SK-N-SH (cell line): ENCODE data around the gene CLDN5. TPM values are rescaled to one million over a fixed set of nuclear protein-coding genes. Genes with fewer than 3 reads are reported as not detected.

Experiments used
- CTCF ChIA-PET: fragments of 300-600, 350-600 bp; formaldehyde crosslinking; extraction: SDS; loops from one replicate; lab custom pipeline; 2021; lab: Yijun Ruan, JAX
- POLR2A ChIA-PET: fragments of 350-600 bp; sonication (Branson Sonifier 250); formaldehyde crosslinking; extraction: SDS; loops from one replicate; lab custom pipeline; 2020; ENCODE audit warnings: antibody characterized with exemption, inconsistent platforms; lab: Yijun Ruan, JAX
- DNase-seq: peaks from one replicate; pipeline ENCODE4 v3.0.0; 2012
- H2AFZ ChIP-seq: fragments of 200-600 bp; sonication (generic); 2 replicates; pipeline ENCODE4 v1.8.1; 2016; ENCODE audit warnings: antibody characterized with exemption, mild to moderate bottlenecking, low read depth
- H3F3A ChIP-seq: fragments of 200-600 bp; sonication (generic); replicated peaks from 2 replicates; pipeline ENCODE3; 2016; ENCODE audit warnings: antibody characterized with exemption, mild to moderate bottlenecking; ENCODE audit not compliant: insufficient read depth
- H3K27ac ChIP-seq, 2 experiments: fragments of 200-500 bp in 1 of 2; fragments of 200-600 bp in 1 of 2; sonication (Bioruptor generic) in 1 of 2; sonication (generic), shearing (Covaris generic) in 1 of 2; 2 replicates each; pipeline versions ENCODE4 v1.5.1 to v1.6.1; 2014 to 2016; ENCODE audit warnings: low read depth in 2 of 2, inconsistent platforms in 1 of 2, low read length in 1 of 2, mild to moderate bottlenecking in 1 of 2, mixed read lengths in 1 of 2
- H3K27me3 ChIP-seq: fragments of 200-600 bp; sonication (generic), shearing (Covaris generic); 2 replicates; pipeline ENCODE4 v1.6.1; 2016; ENCODE audit warnings: mixed run types; ENCODE audit not compliant: insufficient read depth
- H3K36me3 ChIP-seq, 2 experiments: fragments of 200-500 bp in 1 of 2; fragments of 200-600 bp in 1 of 2; sonication (Bioruptor generic) in 1 of 2; sonication (generic) in 1 of 2; replicated peaks in 1 of 2; 2 replicates each; pipeline versions ENCODE3 to v1.5.1; 2014 to 2016; ENCODE audit warnings: low read length in 1 of 2, mild to moderate bottlenecking in 1 of 2; ENCODE audit not compliant: insufficient read depth in 2 of 2, control insufficient read depth in 1 of 2
- H3K4me1 ChIP-seq, 2 experiments: fragments of 200-500 bp in 1 of 2; fragments of 200-600 bp in 1 of 2; sonication (Bioruptor generic) in 1 of 2; sonication (generic), shearing (Covaris generic) in 1 of 2; 2 replicates each; pipeline versions ENCODE4 v1.5.1 to v1.6.1; 2014 to 2016; ENCODE audit warnings: low read depth in 1 of 2, low read length in 1 of 2, mixed run types in 1 of 2; ENCODE audit not compliant: insufficient read depth in 2 of 2, control insufficient read depth in 1 of 2
- H3K4me2 ChIP-seq: fragments of 200-600 bp; sonication (generic), shearing (Covaris generic); 2 replicates; pipeline ENCODE4 v1.6.1; 2017; ENCODE audit warnings: mixed run types
- H3K4me3 ChIP-seq, 2 experiments: fragments of 200-500 bp in 1 of 2; fragments of 200-600 bp in 1 of 2; sonication (Bioruptor generic) in 1 of 2; sonication (generic), shearing (Covaris generic) in 1 of 2; 2 replicates each; pipeline versions ENCODE4 v1.5.1 to v1.8.1; 2014 to 2016; ENCODE audit warnings: low read depth in 2 of 2, inconsistent platforms in 1 of 2, low read length in 1 of 2, mild to moderate bottlenecking in 1 of 2, mixed read lengths in 1 of 2, moderate library complexity in 1 of 2
- H3K79me2 ChIP-seq: fragments of 200-600 bp; sonication (generic); 2 replicates; pipeline ENCODE4 v1.8.1; 2017; ENCODE audit warnings: mild to moderate bottlenecking; ENCODE audit not compliant: insufficient read depth
- H3K9ac ChIP-seq: fragments of 200-600 bp; sonication (generic); 2 replicates; pipeline ENCODE4 v1.6.1; 2017; ENCODE audit warnings: mixed run types
- H3K9me2 ChIP-seq: fragments of 200-600 bp; sonication (generic); 2 replicates; pipeline ENCODE4 v1.6.1; 2017; ENCODE audit warnings: mixed run types
- H3K9me3 ChIP-seq: fragments of 200-600 bp; sonication (generic); 2 replicates; pipeline ENCODE4 v1.6.1; 2017; ENCODE audit warnings: mixed run types, mild to moderate bottlenecking, moderate library complexity
- H4K20me1 ChIP-seq: fragments of 200-600 bp; sonication (generic); 2 replicates; pipeline ENCODE4 v1.6.1; 2017; ENCODE audit warnings: mild to moderate bottlenecking, mixed run types; ENCODE audit not compliant: insufficient read depth
- CHD2 ChIP-seq: fragments of 150-350 bp; IDR thresholded peaks from 2 replicates; pipeline ENCODE4 v1.6.1; 2018; ENCODE audit warnings: low read length; ENCODE audit not compliant: partially characterized antibody
- CTCF ChIP-seq: fragments of 200-600 bp; sonication (generic); IDR thresholded peaks from 2 replicates; pipeline ENCODE4 v1.6.1; 2017; ENCODE audit warnings: antibody characterized with exemption, mild to moderate bottlenecking, moderate library complexity
- EP300 ChIP-seq, 2 experiments: IDR thresholded peaks; 2 replicates each; pipeline versions ENCODE4 v1.4.0 to v1.6.1; 2012; ENCODE audit warnings: borderline replicate concordance in 1 of 2, low read depth in 1 of 2, low read length in 1 of 2
- FOSL2 ChIP-seq: IDR thresholded peaks from 2 replicates; pipeline ENCODE4 v1.4.0; 2012; ENCODE audit warnings: low read depth, mild to moderate bottlenecking, moderate library complexity, borderline replicate concordance
- FOXM1 ChIP-seq: IDR thresholded peaks from 2 replicates; pipeline ENCODE4 v1.4.0; 2012; ENCODE audit warnings: low read depth, mild to moderate bottlenecking
- GABPA ChIP-seq: IDR thresholded peaks from 2 replicates; pipeline ENCODE4 v1.4.0; 2012; ENCODE audit warnings: low read depth, mild to moderate bottlenecking
- GATA2 ChIP-seq: sonication (generic); formaldehyde crosslinking; IDR thresholded peaks from 2 replicates; pipeline ENCODE4 v1.5.0; 2020; ENCODE audit warnings: mild to moderate bottlenecking, missing genetic modification reagents
- IRF3 ChIP-seq: fragments of 150-350 bp; IDR thresholded peaks from 2 replicates; pipeline ENCODE4 v1.6.1; 2016; ENCODE audit warnings: mild to moderate bottlenecking, low read depth, low read length
- JUND ChIP-seq: IDR thresholded peaks from 2 replicates; pipeline ENCODE4 v1.4.0; 2012
- MAX ChIP-seq: IDR thresholded peaks from 2 replicates; pipeline ENCODE4 v1.4.0; 2012; ENCODE audit warnings: low read depth
- NRF1 ChIP-seq: IDR thresholded peaks from 2 replicates; pipeline ENCODE4 v1.6.1; 2012; ENCODE audit warnings: low read depth, mild to moderate bottlenecking, low read length
- POLR2AphosphoS5 ChIP-seq: IDR thresholded peaks from 2 replicates; pipeline ENCODE4 v1.6.1; 2012; ENCODE audit warnings: low read depth, low read length
- RAD21 ChIP-seq: IDR thresholded peaks from 2 replicates; pipeline ENCODE4 v1.6.1; 2012; ENCODE audit warnings: mild to moderate bottlenecking, low read length
- RCOR1 ChIP-seq: fragments of 150-350 bp; IDR thresholded peaks from 2 replicates; pipeline ENCODE4 v1.6.1; 2017; ENCODE audit warnings: antibody characterized with exemption, low read length
- RFX5 ChIP-seq: IDR thresholded peaks from 2 replicates; pipeline ENCODE4 v1.6.1; 2012; ENCODE audit warnings: mild to moderate bottlenecking, improper control_type of control experiment, low read length
- RXRA ChIP-seq: IDR thresholded peaks from 2 replicates; pipeline ENCODE4 v1.4.0; 2012; ENCODE audit warnings: low read depth, mild to moderate bottlenecking, borderline replicate concordance
- SIN3A ChIP-seq: IDR thresholded peaks from 2 replicates; pipeline ENCODE4 v1.6.1; 2012; ENCODE audit warnings: low read depth, mild to moderate bottlenecking, low read length, moderate library complexity, borderline replicate concordance
- SMC3 ChIP-seq: IDR thresholded peaks from 2 replicates; pipeline ENCODE4 v1.6.1; 2012; ENCODE audit warnings: low read depth, low read length, improper control_type of control experiment
- TCF12 ChIP-seq: IDR thresholded peaks from 2 replicates; pipeline ENCODE4 v1.4.0; 2012
- ZBTB33 ChIP-seq: IDR thresholded peaks from 2 replicates; pipeline ENCODE4 v1.4.0; 2012; ENCODE audit warnings: low read depth, borderline replicate concordance
- WGBS: methylation state at CpG from one replicate; pipeline ENCODE4 v1.1.6; 2017; ENCODE audit warnings: low lambda C conversion rate; 5-methylcytosine and 5-hydroxymethylcytosine counted together
- polyA plus RNA-seq, 3 experiments: library from polyadenylated mRNA; depleted of rRNA; stranded (reverse); fragments of >200 nt; gene quantifications; 2 replicates each; pipeline ENCODE4 v1.2.3, GENCODE V29; 2012

The CLDN5 gene
- polyA plus RNA-seq, 1 of the 3 experiments (the other 2 are of a cell fraction) = not detected

- DNase-seq = no peak
- Histone ChIP-seq H2AFZ (no peak overlapping the region), H3K9me2 (no peaks in the 10 kb centered on the region), H3K27me3 (no peaks in the 10 kb centered on the region), H3K27ac (no peak overlapping the region), H4K20me1 (no peaks in the 10 kb centered on the region), H3K36me3 (peaks cover 7 to 10% of the 10 kb centered on the region in 2 experiments), H3K4me1 (no peaks in the 10 kb centered on the region), H3K4me3 (no peak overlapping the region), H3K9me3 (peaks cover 5% of the 10 kb centered on the region; the same call in 1 of the 2 replicates), H3K79me2 (no peaks in the 10 kb centered on the region), H3K9ac (no peak overlapping the region), H3F3A (no peaks in the 10 kb centered on the region), H3K4me2 (no peak overlapping the region)
- no peak for TF ChIP-seq TCF12
- TF ChIP-seq ZBTB33 = no peak
- TF ChIP-seq SMC3 = no peak
- no peak for TF ChIP-seq RCOR1
- no peak for TF ChIP-seq NRF1
- TF ChIP-seq POLR2AphosphoS5 = no peak
- no peak for TF ChIP-seq RXRA
- TF ChIP-seq FOXM1 = no peak
- TF ChIP-seq SIN3A = no peak
- TF ChIP-seq CTCF = no peak
- TF ChIP-seq RAD21 = no peak
- TF ChIP-seq GABPA = no peak
- no peak for TF ChIP-seq MAX
- TF ChIP-seq CHD2 = no peak
- TF ChIP-seq GATA2 (CRISPR knock-in tag) = no peak
- no peak for TF ChIP-seq FOSL2
- no peak for TF ChIP-seq RFX5
- no peak for TF ChIP-seq EP300 (IDR thresholded peaks at IDR 0.05; ENCODE audit: borderline replicate concordance in 1 of 2, low read depth in 1 of 2, low read length in 1 of 2)
- no peak for TF ChIP-seq JUND
- TF ChIP-seq IRF3 = no peak
- CTCF ChIA-PET = interaction anchor here (5.0 kb wide), 1 partner anchor 115 kb away, joined by 16 read pairs; no protein-coding TSS in a partner anchor
- POLR2A ChIA-PET = no interaction called here
- WGBS = 87% methylated on average over 9 of the region's 14 CpGs
These were observed 9.2 kb downstream of the CLDN5 start for GRCh38 chr22:19514831-19515565.
